A549 (cell line): ENCODE data around the gene ZNF445. TPM values are rescaled to one million over a fixed set of nuclear protein-coding genes. Genes with fewer than 3 reads are reported as not detected.

Source experiments
- ATAC-seq, 2 experiments: fragments of 200-7000 bp in 1 of 2; fragments of >200 bp in 1 of 2; cut with Nextera tagmentation in 1 of 2; cut with Tn5 transposase in 1 of 2; 3 replicates each; pipeline versions ENCODE4 v1.8.0 to v1.9.1; 2018 to 2020; ENCODE audit warnings: mild to moderate bottlenecking in 1 of 2, moderate library complexity in 1 of 2
- CTCF ChIA-PET: fragments of 300-600 bp; sonication (Branson Sonifier 250); formaldehyde crosslinking; extraction: SDS; loops from one replicate; lab custom pipeline; 2021; ENCODE audit warnings: antibody characterized with exemption, inconsistent platforms; lab: Yijun Ruan, JAX
- POLR2A ChIA-PET: fragments of 350-600 bp; formaldehyde crosslinking; extraction: SDS; loops from one replicate; lab custom pipeline; 2021; ENCODE audit warnings: antibody characterized with exemption, inconsistent platforms; lab: Yijun Ruan, JAX
- DNase-seq, 2 experiments: peaks; one replicate each; pipeline versions ENCODE4 v3.0.0 to v3.0.0-alpha.2; 2011 to 2016; ENCODE audit warnings: low read depth in 1 of 2, low spot score in 1 of 2
- FAIRE-seq: peaks from 2 replicates; lab custom pipeline; 2011; peaks lifted over from hg19 to GRCh38; lab: Jason Lieb, UNC
- H3K27ac ChIP-seq, 2 experiments: fragments of >200 bp; sonication (Bioruptor Twin); formaldehyde crosslinking; 3 replicates each; pipeline ENCODE4 v1.5.1; 2016 to 2017
- H3K4me1 ChIP-seq: fragments of >200 bp; sonication (Bioruptor Twin); formaldehyde crosslinking; 3 replicates; pipeline ENCODE4 v1.6.1; 2016
- H3K4me2 ChIP-seq: fragments of >200 bp; sonication (Bioruptor Twin); formaldehyde crosslinking; 3 replicates; pipeline ENCODE4 v1.6.1; 2016
- H3K4me3 ChIP-seq: fragments of >200 bp; sonication (Bioruptor Twin); formaldehyde crosslinking; 3 replicates; pipeline ENCODE4 v1.5.1; 2016
- H3K9me3 ChIP-seq: fragments of >200 bp; sonication (Bioruptor Twin); formaldehyde crosslinking; 3 replicates; pipeline ENCODE4 v1.6.1; 2016
- BHLHE40 ChIP-seq: IDR thresholded peaks from 2 replicates; pipeline ENCODE4 v1.6.1; 2012; ENCODE audit warnings: low read depth, low read length, inconsistent platforms
- CBX8 ChIP-seq: fragments of 200-600 bp; sonication (generic); IDR thresholded peaks from 2 replicates; pipeline ENCODE4 v1.6.1; 2016
- CHD2 ChIP-seq: fragments of 150-350 bp; IDR thresholded peaks from 2 replicates; pipeline ENCODE4 v1.6.1; 2014; ENCODE audit warnings: low read length; ENCODE audit not compliant: partially characterized antibody
- CHD4 ChIP-seq: fragments of 200-600 bp; sonication (generic); IDR thresholded peaks from 2 replicates; pipeline ENCODE4 v1.6.1; 2016; ENCODE audit warnings: antibody characterized with exemption, mild to moderate bottlenecking, borderline replicate concordance
- EHF ChIP-seq: fragments of 250-450 bp; sonication (Bioruptor Pico); IDR thresholded peaks from 2 replicates; pipeline ENCODE4 v1.5.0; 2020; ENCODE audit warnings: mild to moderate bottlenecking
- FOSB ChIP-seq: fragments of 250-450 bp; sonication (Bioruptor Pico); IDR thresholded peaks from 2 replicates; pipeline ENCODE4 v1.5.0; 2020; ENCODE audit warnings: mild to moderate bottlenecking, moderate library complexity
- FOSL2 ChIP-seq, 2 experiments: fragments of 450-650 bp in 1 of 2; fragments of >200 bp in 1 of 2; sonication (Bioruptor Twin) in 1 of 2; formaldehyde crosslinking; IDR thresholded peaks; 2 replicates each; pipeline versions ENCODE4 v1.5.0 to v1.6.1; 2016 to 2020; ENCODE audit warnings: mild to moderate bottlenecking in 1 of 2, moderate library complexity in 1 of 2
- GATA3 ChIP-seq: IDR thresholded peaks from 2 replicates; pipeline ENCODE4 v1.6.1; 2012; ENCODE audit warnings: borderline replicate concordance
- HEYL ChIP-seq: fragments of 250-450 bp; sonication (Bioruptor Pico); IDR thresholded peaks from 2 replicates; pipeline ENCODE4 v1.8.0; 2021; ENCODE audit warnings: mild to moderate bottlenecking, moderate library complexity
- JUNB ChIP-seq: fragments of >200 bp; sonication (Bioruptor Twin); formaldehyde crosslinking; IDR thresholded peaks from 2 replicates; pipeline ENCODE4 v1.6.1; 2016
- KDM1A ChIP-seq: fragments of 200-600 bp; sonication (generic); IDR thresholded peaks from 2 replicates; pipeline ENCODE4 v1.6.1; 2016; ENCODE audit warnings: low read depth, mild to moderate bottlenecking
- KDM5A ChIP-seq: fragments of 200-600 bp; sonication (generic); IDR thresholded peaks from 2 replicates; pipeline ENCODE4 v1.6.1; 2016; ENCODE audit warnings: antibody characterized with exemption, mild to moderate bottlenecking
- MYC ChIP-seq: IDR thresholded peaks from 2 replicates; pipeline ENCODE4 v1.6.1; 2012; ENCODE audit warnings: mild to moderate bottlenecking, inconsistent platforms, low read length, improper control_type of control experiment, borderline replicate concordance
- POLR2A ChIP-seq: IDR thresholded peaks from 2 replicates; pipeline ENCODE4 v1.6.1; 2012; ENCODE audit warnings: mild to moderate bottlenecking, low read length
- RCOR1 ChIP-seq: fragments of 150-350 bp; IDR thresholded peaks from 2 replicates; pipeline ENCODE4 v1.6.1; 2014; ENCODE audit warnings: antibody characterized with exemption, low read length, low read depth
- RNF2 ChIP-seq: fragments of 200-600 bp; sonication (generic); IDR thresholded peaks from 2 replicates; pipeline ENCODE4 v1.6.1; 2016; ENCODE audit warnings: low read depth, mild to moderate bottlenecking, antibody characterized with exemption, moderate library complexity, borderline replicate concordance
- SMC3 ChIP-seq: fragments of >200 bp; sonication (Bioruptor Twin); formaldehyde crosslinking; IDR thresholded peaks from 3 replicates; pipeline ENCODE4 v1.6.1; 2018; ENCODE audit warnings: inconsistent platforms
- ZFP36 ChIP-seq: fragments of 450-650 bp; IDR thresholded peaks from 2 replicates; pipeline ENCODE4 v1.6.1; 2014; ENCODE audit warnings: borderline replicate concordance; ENCODE audit not compliant: partially characterized antibody
- ZSCAN20 ChIP-seq: fragments of 250-450 bp; sonication (Bioruptor Pico); IDR thresholded peaks from 2 replicates; pipeline ENCODE4 v1.8.0; 2022; ENCODE audit warnings: mild to moderate bottlenecking, moderate library complexity
- WGBS: methylation state at CpG from one replicate; pipeline ENCODE4 v1.1.6; 2017; ENCODE audit errors: missing lambda C conversion rate; 5-methylcytosine and 5-hydroxymethylcytosine counted together
- polyA plus RNA-seq, 4 experiments: library from polyadenylated mRNA; depleted of rRNA in 3 of 4; stranded (reverse); fragments of >200 nt; fragmentation: RNase III in 1 of 4; extraction: RNeasy Plus Mini Kit Qiagen cat#74134 plus additional on column Dnase treatment in 1 of 4; gene quantifications; 2 replicates in 3 of 4; 3 replicates in 1 of 4; pipeline ENCODE4 v1.2.3, GENCODE V29; 2011 to 2017
- TF ChIP-seq, protein P1 (sequence below): IDR thresholded peaks from 2 replicates; pipeline ENCODE4 v1.6.1; 2012
- TF ChIP-seq, protein P2 (sequence below): fragments of 200-600 bp; sonication (generic); IDR thresholded peaks from 2 replicates; pipeline ENCODE4 v1.6.1; 2016; ENCODE audit warnings: antibody characterized with exemption, mild to moderate bottlenecking, moderate library complexity
- TF ChIP-seq, protein P3 (sequence below): fragments of >200 bp; sonication (Bioruptor Twin); formaldehyde crosslinking; IDR thresholded peaks from 3 replicates; pipeline ENCODE4 v1.5.1; 2016
- TF ChIP-seq, protein P4 (sequence below): fragments of 250-450 bp; sonication (Bioruptor Pico); IDR thresholded peaks from 2 replicates; pipeline ENCODE4 v1.5.0; 2021; ENCODE audit warnings: mild to moderate bottlenecking, moderate library complexity, borderline replicate concordance
- TF ChIP-seq, protein P5 (sequence below): fragments of >200 bp; sonication (Bioruptor Twin); formaldehyde crosslinking; IDR thresholded peaks from 2 replicates; pipeline ENCODE4 v1.6.1; 2016

Gene ZNF445
- polyA plus RNA-seq, 2 of the 4 experiments (the other 2 are of a cell fraction): 3.4 to 4.0 TPM

DNA sequence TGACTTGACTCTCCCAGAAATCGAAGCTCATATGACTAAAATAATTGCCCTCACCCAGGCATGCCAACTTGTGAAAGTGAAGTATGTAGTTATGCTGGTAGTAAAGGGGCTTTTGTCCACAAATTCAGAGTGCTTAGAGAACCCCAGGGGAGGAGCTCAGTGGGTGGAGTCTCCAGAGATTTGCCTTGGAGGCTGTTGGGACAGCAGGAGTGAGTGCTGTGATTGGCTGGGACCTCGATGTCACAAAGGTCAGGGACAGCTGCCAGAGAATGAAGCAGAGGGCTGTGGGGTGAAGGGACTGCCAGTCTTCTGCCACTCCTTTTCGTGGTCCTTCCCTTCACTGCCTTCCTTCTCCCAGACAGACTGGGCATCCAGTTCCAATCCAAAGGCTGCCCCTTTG lies 49.8 kb downstream of the ZNF445 start:
- H3K9me3 ChIP-seq: no peaks in the 10 kb centered on the region
- no peaks in the 10 kb centered on the region for H3K4me1 ChIP-seq
- H3K4me3 ChIP-seq: no peak overlapping the region
- no peak overlapping the region for H3K27ac ChIP-seq
- TF ChIP-seq MYC (no peak), JUNB (no peak), HEYL (no peak), ZSCAN20 (CRISPR knock-in tag) (no peak), RCOR1 (no peak), RNF2 (no peak), SMC3 (no peak), CBX8 (no peak), KDM5A (no peak), CHD2 (no peak), POLR2A (no peak), ZFP36 (no peak), KDM1A (no peak), FOSB (CRISPR knock-in tag) (no peak), BHLHE40 (no peak), EHF (CRISPR knock-in tag) (no peak), GATA3 (no peak)
- TF ChIP-seq, protein P1, sequence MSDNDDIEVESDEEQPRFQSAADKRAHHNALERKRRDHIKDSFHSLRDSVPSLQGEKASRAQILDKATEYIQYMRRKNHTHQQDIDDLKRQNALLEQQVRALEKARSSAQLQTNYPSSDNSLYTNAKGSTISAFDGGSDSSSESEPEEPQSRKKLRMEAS: no peak
- TF ChIP-seq, protein P2, sequence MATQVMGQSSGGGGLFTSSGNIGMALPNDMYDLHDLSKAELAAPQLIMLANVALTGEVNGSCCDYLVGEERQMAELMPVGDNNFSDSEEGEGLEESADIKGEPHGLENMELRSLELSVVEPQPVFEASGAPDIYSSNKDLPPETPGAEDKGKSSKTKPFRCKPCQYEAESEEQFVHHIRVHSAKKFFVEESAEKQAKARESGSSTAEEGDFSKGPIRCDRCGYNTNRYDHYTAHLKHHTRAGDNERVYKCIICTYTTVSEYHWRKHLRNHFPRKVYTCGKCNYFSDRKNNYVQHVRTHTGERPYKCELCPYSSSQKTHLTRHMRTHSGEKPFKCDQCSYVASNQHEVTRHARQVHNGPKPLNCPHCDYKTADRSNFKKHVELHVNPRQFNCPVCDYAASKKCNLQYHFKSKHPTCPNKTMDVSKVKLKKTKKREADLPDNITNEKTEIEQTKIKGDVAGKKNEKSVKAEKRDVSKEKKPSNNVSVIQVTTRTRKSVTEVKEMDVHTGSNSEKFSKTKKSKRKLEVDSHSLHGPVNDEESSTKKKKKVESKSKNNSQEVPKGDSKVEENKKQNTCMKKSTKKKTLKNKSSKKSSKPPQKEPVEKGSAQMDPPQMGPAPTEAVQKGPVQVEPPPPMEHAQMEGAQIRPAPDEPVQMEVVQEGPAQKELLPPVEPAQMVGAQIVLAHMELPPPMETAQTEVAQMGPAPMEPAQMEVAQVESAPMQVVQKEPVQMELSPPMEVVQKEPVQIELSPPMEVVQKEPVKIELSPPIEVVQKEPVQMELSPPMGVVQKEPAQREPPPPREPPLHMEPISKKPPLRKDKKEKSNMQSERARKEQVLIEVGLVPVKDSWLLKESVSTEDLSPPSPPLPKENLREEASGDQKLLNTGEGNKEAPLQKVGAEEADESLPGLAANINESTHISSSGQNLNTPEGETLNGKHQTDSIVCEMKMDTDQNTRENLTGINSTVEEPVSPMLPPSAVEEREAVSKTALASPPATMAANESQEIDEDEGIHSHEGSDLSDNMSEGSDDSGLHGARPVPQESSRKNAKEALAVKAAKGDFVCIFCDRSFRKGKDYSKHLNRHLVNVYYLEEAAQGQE: no peak
- TF ChIP-seq, protein P3, sequence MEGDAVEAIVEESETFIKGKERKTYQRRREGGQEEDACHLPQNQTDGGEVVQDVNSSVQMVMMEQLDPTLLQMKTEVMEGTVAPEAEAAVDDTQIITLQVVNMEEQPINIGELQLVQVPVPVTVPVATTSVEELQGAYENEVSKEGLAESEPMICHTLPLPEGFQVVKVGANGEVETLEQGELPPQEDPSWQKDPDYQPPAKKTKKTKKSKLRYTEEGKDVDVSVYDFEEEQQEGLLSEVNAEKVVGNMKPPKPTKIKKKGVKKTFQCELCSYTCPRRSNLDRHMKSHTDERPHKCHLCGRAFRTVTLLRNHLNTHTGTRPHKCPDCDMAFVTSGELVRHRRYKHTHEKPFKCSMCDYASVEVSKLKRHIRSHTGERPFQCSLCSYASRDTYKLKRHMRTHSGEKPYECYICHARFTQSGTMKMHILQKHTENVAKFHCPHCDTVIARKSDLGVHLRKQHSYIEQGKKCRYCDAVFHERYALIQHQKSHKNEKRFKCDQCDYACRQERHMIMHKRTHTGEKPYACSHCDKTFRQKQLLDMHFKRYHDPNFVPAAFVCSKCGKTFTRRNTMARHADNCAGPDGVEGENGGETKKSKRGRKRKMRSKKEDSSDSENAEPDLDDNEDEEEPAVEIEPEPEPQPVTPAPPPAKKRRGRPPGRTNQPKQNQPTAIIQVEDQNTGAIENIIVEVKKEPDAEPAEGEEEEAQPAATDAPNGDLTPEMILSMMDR: no peak
- POLR2A ChIA-PET: no interaction called here
- DNase-seq (no peak), FAIRE-seq (no peak), ATAC-seq (no peak)
- CTCF ChIA-PET: no interaction called here
- no peak overlapping the region for H3K4me2 ChIP-seq
- WGBS: 22% methylated on average over 3 of the region's 3 CpGs

DNA sequence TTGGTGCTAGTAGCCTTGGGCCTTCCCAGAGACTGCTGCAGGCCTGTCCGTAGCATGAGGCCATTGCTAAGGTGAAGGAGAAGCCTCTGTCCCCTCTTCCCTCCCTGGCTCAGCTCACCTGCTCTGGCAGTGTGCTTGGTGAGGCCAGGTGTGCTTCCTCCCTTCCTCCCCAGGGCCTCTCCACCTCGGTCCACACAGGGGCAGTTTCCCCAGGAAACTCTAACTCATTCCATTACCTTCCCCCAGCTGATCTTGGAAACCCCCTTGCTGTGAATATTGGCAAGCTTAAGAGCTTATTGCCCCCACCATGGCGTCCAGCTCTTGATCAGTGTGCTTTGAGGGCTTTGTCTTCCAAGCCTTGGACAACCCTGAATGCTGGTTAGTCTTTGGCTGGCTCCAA lies 52.7 kb downstream of the ZNF445 start:
- 22% methylated on average over 3 of the region's 3 CpGs for WGBS
- FAIRE-seq: no peak
- POLR2A ChIA-PET: no interaction called here
- no peaks in the 10 kb centered on the region for H3K9me3 ChIP-seq
- CTCF ChIA-PET: interaction anchor here (0.8 kb wide), 1 partner anchor 25 kb away, joined by 4 read pairs; no protein-coding TSS in a partner anchor
- H3K4me3 ChIP-seq: no peak overlapping the region
- TF ChIP-seq MYC (no peak), KDM5A (no peak), FOSL2 (IDR thresholded peaks at IDR 0.05) (no peak), FOSL2 (CRISPR knock-in tag; IDR thresholded peaks at IDR 0.05) (no peak), CHD4 (no peak)
- TF ChIP-seq, protein P4, sequence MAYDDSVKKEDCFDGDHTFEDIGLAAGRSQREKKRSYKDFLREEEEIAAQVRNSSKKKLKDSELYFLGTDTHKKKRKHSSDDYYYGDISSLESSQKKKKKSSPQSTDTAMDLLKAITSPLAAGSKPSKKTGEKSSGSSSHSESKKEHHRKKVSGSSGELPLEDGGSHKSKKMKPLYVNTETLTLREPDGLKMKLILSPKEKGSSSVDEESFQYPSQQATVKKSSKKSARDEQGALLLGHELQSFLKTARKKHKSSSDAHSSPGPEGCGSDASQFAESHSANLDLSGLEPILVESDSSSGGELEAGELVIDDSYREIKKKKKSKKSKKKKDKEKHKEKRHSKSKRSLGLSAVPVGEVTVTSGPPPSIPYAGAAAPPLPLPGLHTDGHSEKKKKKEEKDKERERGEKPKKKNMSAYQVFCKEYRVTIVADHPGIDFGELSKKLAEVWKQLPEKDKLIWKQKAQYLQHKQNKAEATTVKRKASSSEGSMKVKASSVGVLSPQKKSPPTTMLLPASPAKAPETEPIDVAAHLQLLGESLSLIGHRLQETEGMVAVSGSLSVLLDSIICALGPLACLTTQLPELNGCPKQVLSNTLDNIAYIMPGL: no peak
- TF ChIP-seq, protein P5, sequence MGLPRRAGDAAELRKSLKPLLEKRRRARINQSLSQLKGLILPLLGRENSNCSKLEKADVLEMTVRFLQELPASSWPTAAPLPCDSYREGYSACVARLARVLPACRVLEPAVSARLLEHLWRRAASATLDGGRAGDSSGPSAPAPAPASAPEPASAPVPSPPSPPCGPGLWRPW: no peak
- TF ChIP-seq, all 56 proteins: peak for 0
- ATAC-seq (no peak), DNase-seq (no peak)
- Histone ChIP-seq H3K27ac (no peak overlapping the region), H3K4me2 (no peak overlapping the region), H3K4me1 (no peaks in the 10 kb centered on the region)
